Stimulated activated CD4-positive, alpha-beta T cell treated with anti-CD3 and anti-CD28 coated beads, Interleukin-1b, Interleukin-23, amount 100 ng/mL, for 48 hours (primary cell): ENCODE data around the gene BACH1.

Experiments
- DNase-seq: peaks from one replicate; pipeline ENCODE4 v3.0.0-alpha.2; 2020

The BACH1 gene

GRCh38 chr21:29295066-29295650 is 3.6 kb upstream of the BACH1 start:
- DNase-seq, result peak; percentile 9

GRCh38 chr21:29296446-29296845 is 2.3 kb upstream of the BACH1 start:
- no peak for DNase-seq

GRCh38 chr21:29297483-29298347 is 1.0 kb upstream of the BACH1 start:
- no peak for DNase-seq

GRCh38 chr21:29299046-29299915 is 559 bp downstream of the BACH1 start:
- peak; percentile 74 for DNase-seq

- peak; percentile 64 for DNase-seq
These were observed 1.4 kb downstream of the BACH1 start for GRCh38 chr21:29299916-29300806.

GRCh38 chr21:29300807-29301138 is 2.1 kb downstream of the BACH1 start:
- no peak for DNase-seq

GRCh38 chr21:29301691-29302090 is 3.0 kb downstream of the BACH1 start:
- DNase-seq, result no peak

- DNase-seq, result no peak
These were observed 3.7 kb downstream of the BACH1 start for GRCh38 chr21:29302359-29302875.

GRCh38 chr21:29303288-29303687 is 4.6 kb downstream of the BACH1 start:
- DNase-seq, result no peak

GRCh38 chr21:29304597-29304996 is 5.9 kb downstream of the BACH1 start:
- no peak for DNase-seq

GRCh38 chr21:29305068-29305467 is 6.3 kb downstream of the BACH1 start:
- no peak for DNase-seq

GRCh38 chr21:29305561-29305960 is 6.8 kb downstream of the BACH1 start:
- no peak for DNase-seq

GRCh38 chr21:29306920-29307319 is 8.2 kb downstream of the BACH1 start:
- no peak for DNase-seq

GRCh38 chr21:29307718-29308455 is 9.2 kb downstream of the BACH1 start:
- no peak for DNase-seq

GRCh38 chr21:29308456-29308783 is 9.7 kb downstream of the BACH1 start:
- DNase-seq, result no peak

- no peak for DNase-seq
These were observed 11.0 kb downstream of the BACH1 start for GRCh38 chr21:29309703-29310102.

- no peak for DNase-seq
These were observed 13.1 kb downstream of the BACH1 start for GRCh38 chr21:29311802-29312201.

GRCh38 chr21:29312981-29313380 is 14.3 kb downstream of the BACH1 start:
- DNase-seq, result no peak

- DNase-seq, result no peak
These were observed 15.1 kb downstream of the BACH1 start for GRCh38 chr21:29313662-29314408.

- DNase-seq, result no peak
These were observed 16.5 kb downstream of the BACH1 start for GRCh38 chr21:29315131-29315749.
